GM12878 (cell line): ENCODE results near the gene PSORS1C1. TPM values are rescaled to one million over a fixed set of nuclear protein-coding genes. Genes with fewer than 3 reads are reported as not detected.
"Not testable (repeated sequence)": the region's sequence is repeated elsewhere in the genome, so short reads cannot be mapped to it uniquely, and the experiment has no call there.

Experiments used
- ATAC-seq: fragments of 200-7000 bp; cut with Tn5 transposase; 3 replicates; pipeline ENCODE4 v1.9.1; 2020; ENCODE audit warnings: mild to moderate bottlenecking, moderate library complexity
- BruUV-seq: library from RNA; stranded (reverse); fragments of 400-500 nt; replicated peaks from 2 replicates; lab custom pipeline; 2021; lab: Mats Ljungman, UMichigan
- CTCF ChIA-PET: fragments of 300-600 bp; sonication (Branson Sonifier 250); formaldehyde crosslinking; extraction: SDS; loops from one replicate; lab custom pipeline; 2021; ENCODE audit warnings: inconsistent platforms; lab: Yijun Ruan, JAX
- POLR2A ChIA-PET: fragments of 350-600 bp; formaldehyde crosslinking; extraction: SDS; loops from one replicate; lab custom pipeline; 2021; ENCODE audit warnings: inconsistent platforms; lab: Charles Lee
- RAD21 ChIA-PET: fragments of 300-600 bp; sonication (Branson Sonifier 250); formaldehyde crosslinking; loops from one replicate; lab custom pipeline; 2023; ENCODE audit warnings: antibody characterized with exemption; ENCODE audit not compliant: unreplicated experiment; lab: Charles Lee
- SMC1A ChIA-PET: fragments of 300-600 bp; sonication (Branson Sonifier 250); formaldehyde crosslinking; loops from one replicate; lab custom pipeline; 2023; ENCODE audit not compliant: unreplicated experiment, uncharacterized antibody; lab: Charles Lee
- DNase-seq: peaks from one replicate; pipeline ENCODE4 v3.0.0-alpha.2; 2011; ENCODE audit warnings: low read depth, low spot score
- FAIRE-seq: peaks from 3 replicates; lab custom pipeline; 2011; peaks lifted over from hg19 to GRCh38; lab: Jason Lieb, UNC
- H2AFZ ChIP-seq: 2 replicates; pipeline ENCODE4 v1.6.0; 2011; ENCODE audit warnings: low read depth, low read length, control low read depth; ENCODE audit not compliant: control insufficient read depth
- H3K27ac ChIP-seq: 2 replicates; pipeline ENCODE4 v1.5.1; 2011; ENCODE audit warnings: control low read depth; ENCODE audit not compliant: control insufficient read depth, insufficient read depth
- H3K27me3 ChIP-seq, 2 experiments: replicated peaks in 1 of 2; 2 replicates each; pipeline versions ENCODE4 v1.6.0 to v1.6.1; 2011; ENCODE audit warnings: low read length in 1 of 2; ENCODE audit not compliant: control insufficient read depth in 2 of 2, insufficient read depth in 2 of 2
- H3K36me3 ChIP-seq, 2 experiments: 2 replicates each; pipeline ENCODE4 v1.5.1; 2011; ENCODE audit warnings: low read length in 1 of 2; ENCODE audit not compliant: control insufficient read depth in 2 of 2, insufficient read depth in 2 of 2
- H3K4me1 ChIP-seq: 2 replicates; pipeline ENCODE4 v1.6.1; 2011; ENCODE audit warnings: mild to moderate bottlenecking, low read length, moderate library complexity, mixed read lengths; ENCODE audit not compliant: control insufficient read depth, insufficient read depth
- H3K4me2 ChIP-seq: 2 replicates; pipeline ENCODE4 v1.6.0; 2011; ENCODE audit warnings: control low read depth; ENCODE audit not compliant: control insufficient read depth, insufficient read depth
- H3K4me3 ChIP-seq: fragments of 200-600 bp; sonication (generic); 2 replicates; pipeline ENCODE4 v1.5.1; 2016
- H3K79me2 ChIP-seq: 2 replicates; pipeline ENCODE4 v1.6.0; 2011; ENCODE audit warnings: low read length; ENCODE audit not compliant: control insufficient read depth, insufficient read depth
- H3K9ac ChIP-seq: 2 replicates; pipeline ENCODE4 v1.8.0; 2011; ENCODE audit warnings: low read length, control low read depth, mixed read lengths; ENCODE audit not compliant: control insufficient read depth, insufficient read depth
- H3K9me3 ChIP-seq: replicated peaks from 3 replicates; pipeline ENCODE4 v1.5.1; 2011; ENCODE audit warnings: mild to moderate bottlenecking, low read length; ENCODE audit not compliant: control insufficient read depth, insufficient read depth
- H4K20me1 ChIP-seq: 2 replicates; pipeline ENCODE4 v1.6.0; 2011; ENCODE audit not compliant: control insufficient read depth, insufficient read depth
- KDM1A ChIP-seq: fragments of 200-600 bp; sonication (generic); IDR thresholded peaks from 2 replicates; pipeline ENCODE4 v1.6.1; 2016; ENCODE audit warnings: borderline replicate concordance
- NBN ChIP-seq: fragments of 450-650 bp; IDR thresholded peaks from 2 replicates; pipeline ENCODE4 v1.6.1; 2016
- YY1 ChIP-seq: IDR thresholded peaks from 2 replicates; pipeline ENCODE4 v1.6.1; 2011; ENCODE audit warnings: low read depth, mild to moderate bottlenecking, low read length
- WGBS: methylation state at CpG from one replicate; pipeline ENCODE4 v1.1.6; 2016; ENCODE audit warnings: low lambda C conversion rate; ENCODE audit not compliant: insufficient replicate concordance, insufficient coverage; ENCODE audit errors: missing lambda C conversion rate; 5-methylcytosine and 5-hydroxymethylcytosine counted together
- in situ Hi-C: fragments of 300-500 bp; cut with MboI; formaldehyde crosslinking; loops from 9 replicates; pipeline ENCODE4 v1.14.3; 2018; ENCODE audit warnings: mixed read lengths
- intact Hi-C: fragments of 100-400 bp; cut with micrococcal nuclease; formaldehyde crosslinking; loops from one replicate; pipeline ENCODE4 v1.14.2; 2022; ENCODE audit not compliant: unreplicated experiment
- polyA plus RNA-seq, 11 experiments: library from polyadenylated mRNA; depleted of rRNA in 4 of 11; unstranded in 6 of 11; stranded (reverse) in 5 of 11; fragments of >200 nt; fragmentation: Nextera tagmentation in 4 of 11; fragmentation: Illumina TruSeq in 1 of 11; extraction: Ambion mirVana in 4 of 11; extraction: Trizol in 1 of 11; gene quantifications; 1 replicate in 1 of 11; 2 replicates in 10 of 11; pipeline versions ENCODE4 v1.2.1 to v1.2.3, GENCODE V29; 2011 to 2016; ENCODE audit warnings: inconsistent platforms in 2 of 11, missing spikeins in 2 of 11, low read depth in 1 of 11
- total RNA-seq, 4 experiments: library from RNA; depleted of rRNA in 3 of 4; stranded (reverse); fragments of >200 nt in 3 of 4; fragmentation: Illumina TruSeq in 1 of 4; extraction: Trizol in 1 of 4; gene quantifications; 2 replicates each; pipeline versions ENCODE4 v1.2.1 to v1.2.3, GENCODE V29; 2013 to 2021
- TF ChIP-seq, protein P1 (sequence below): IDR thresholded peaks from 2 replicates; pipeline ENCODE4 v1.6.1; 2012; ENCODE audit warnings: improper control_type of control experiment, low read depth, low read length; ENCODE audit not compliant: insufficient replicate concordance
- TF ChIP-seq, protein P2 (sequence below): fragments of 450-650 bp; IDR thresholded peaks from 2 replicates; pipeline ENCODE4 v1.6.1; 2017; ENCODE audit warnings: borderline replicate concordance

PSORS1C1 gene
- total and polyA plus RNA-seq, 10 of the 15 experiments (the other 5 are each of a cell fraction or from before 2014, with no cell fraction given), result 0.13 to 1.00 (median 0.20) TPM; not detected in 5

DNA sequence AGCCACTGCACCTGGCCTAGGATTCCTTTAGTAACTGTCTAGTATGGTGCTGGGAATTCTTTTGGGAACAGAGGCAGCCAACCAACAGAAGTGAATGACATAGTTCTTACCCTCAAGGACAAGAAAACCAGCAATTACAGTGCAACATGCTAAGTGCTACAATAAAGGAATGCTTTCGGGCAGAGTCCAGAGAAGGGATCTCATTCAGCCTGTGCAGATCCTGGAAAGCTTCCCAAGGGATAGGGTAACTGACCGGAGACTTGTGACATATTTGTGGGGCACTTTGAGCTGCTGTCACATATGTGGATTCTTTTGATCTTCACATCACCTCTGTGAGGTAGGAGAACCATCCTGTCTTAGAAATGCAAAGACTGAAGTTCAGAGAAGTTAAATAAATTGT lies 49.0 kb upstream of the PSORS1C1 start:
- H2AFZ ChIP-seq, result no peak overlapping the region
- no peak overlapping the region for H3K4me3 ChIP-seq
- no peaks in the 10 kb centered on the region for H3K79me2 ChIP-seq
- TF ChIP-seq, protein P1, sequence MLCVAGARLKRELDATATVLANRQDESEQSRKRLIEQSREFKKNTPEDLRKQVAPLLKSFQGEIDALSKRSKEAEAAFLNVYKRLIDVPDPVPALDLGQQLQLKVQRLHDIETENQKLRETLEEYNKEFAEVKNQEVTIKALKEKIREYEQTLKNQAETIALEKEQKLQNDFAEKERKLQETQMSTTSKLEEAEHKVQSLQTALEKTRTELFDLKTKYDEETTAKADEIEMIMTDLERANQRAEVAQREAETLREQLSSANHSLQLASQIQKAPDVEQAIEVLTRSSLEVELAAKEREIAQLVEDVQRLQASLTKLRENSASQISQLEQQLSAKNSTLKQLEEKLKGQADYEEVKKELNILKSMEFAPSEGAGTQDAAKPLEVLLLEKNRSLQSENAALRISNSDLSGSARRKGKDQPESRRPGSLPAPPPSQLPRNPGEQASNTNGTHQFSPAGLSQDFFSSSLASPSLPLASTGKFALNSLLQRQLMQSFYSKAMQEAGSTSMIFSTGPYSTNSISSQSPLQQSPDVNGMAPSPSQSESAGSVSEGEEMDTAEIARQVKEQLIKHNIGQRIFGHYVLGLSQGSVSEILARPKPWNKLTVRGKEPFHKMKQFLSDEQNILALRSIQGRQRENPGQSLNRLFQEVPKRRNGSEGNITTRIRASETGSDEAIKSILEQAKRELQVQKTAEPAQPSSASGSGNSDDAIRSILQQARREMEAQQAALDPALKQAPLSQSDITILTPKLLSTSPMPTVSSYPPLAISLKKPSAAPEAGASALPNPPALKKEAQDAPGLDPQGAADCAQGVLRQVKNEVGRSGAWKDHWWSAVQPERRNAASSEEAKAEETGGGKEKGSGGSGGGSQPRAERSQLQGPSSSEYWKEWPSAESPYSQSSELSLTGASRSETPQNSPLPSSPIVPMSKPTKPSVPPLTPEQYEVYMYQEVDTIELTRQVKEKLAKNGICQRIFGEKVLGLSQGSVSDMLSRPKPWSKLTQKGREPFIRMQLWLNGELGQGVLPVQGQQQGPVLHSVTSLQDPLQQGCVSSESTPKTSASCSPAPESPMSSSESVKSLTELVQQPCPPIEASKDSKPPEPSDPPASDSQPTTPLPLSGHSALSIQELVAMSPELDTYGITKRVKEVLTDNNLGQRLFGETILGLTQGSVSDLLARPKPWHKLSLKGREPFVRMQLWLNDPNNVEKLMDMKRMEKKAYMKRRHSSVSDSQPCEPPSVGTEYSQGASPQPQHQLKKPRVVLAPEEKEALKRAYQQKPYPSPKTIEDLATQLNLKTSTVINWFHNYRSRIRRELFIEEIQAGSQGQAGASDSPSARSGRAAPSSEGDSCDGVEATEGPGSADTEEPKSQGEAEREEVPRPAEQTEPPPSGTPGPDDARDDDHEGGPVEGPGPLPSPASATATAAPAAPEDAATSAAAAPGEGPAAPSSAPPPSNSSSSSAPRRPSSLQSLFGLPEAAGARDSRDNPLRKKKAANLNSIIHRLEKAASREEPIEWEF, result no peak
- no peak for TF ChIP-seq YY1
- TF ChIP-seq KDM1A, result no peak
- TF ChIP-seq, protein P2, sequence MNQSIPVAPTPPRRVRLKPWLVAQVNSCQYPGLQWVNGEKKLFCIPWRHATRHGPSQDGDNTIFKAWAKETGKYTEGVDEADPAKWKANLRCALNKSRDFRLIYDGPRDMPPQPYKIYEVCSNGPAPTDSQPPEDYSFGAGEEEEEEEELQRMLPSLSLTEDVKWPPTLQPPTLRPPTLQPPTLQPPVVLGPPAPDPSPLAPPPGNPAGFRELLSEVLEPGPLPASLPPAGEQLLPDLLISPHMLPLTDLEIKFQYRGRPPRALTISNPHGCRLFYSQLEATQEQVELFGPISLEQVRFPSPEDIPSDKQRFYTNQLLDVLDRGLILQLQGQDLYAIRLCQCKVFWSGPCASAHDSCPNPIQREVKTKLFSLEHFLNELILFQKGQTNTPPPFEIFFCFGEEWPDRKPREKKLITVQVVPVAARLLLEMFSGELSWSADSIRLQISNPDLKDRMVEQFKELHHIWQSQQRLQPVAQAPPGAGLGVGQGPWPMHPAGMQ, result no peak
- no peak for TF ChIP-seq NBN
- TF ChIP-seq, all 136 proteins: peak for 0
- H3K27me3 ChIP-seq, result no peaks in the 10 kb centered on the region; a peak in 1 of 4 replicates
- no peaks in the 10 kb centered on the region for H3K9me3 ChIP-seq
- H3K4me2 ChIP-seq, result no peak overlapping the region
- H3K27ac ChIP-seq, result no peak overlapping the region
- ChIA-PET RAD21 (no interaction called here), CTCF (interaction anchor here (1.0 kb wide), 1 partner anchor 14 kb away, joined by 4 read pairs; no protein-coding TSS in a partner anchor), POLR2A (no interaction called here), SMC1A (no interaction called here)
- ATAC-seq (no peak), FAIRE-seq (no peak), DNase-seq (no peak)
- WGBS, result 49% methylated on average over 2 of the region's 2 CpGs
- H3K4me1 ChIP-seq, result no peaks in the 10 kb centered on the region
- no peaks in the 10 kb centered on the region for H3K36me3 ChIP-seq
- H3K9ac ChIP-seq, result no peak overlapping the region
- intact Hi-C loops, result no loop called here
- in situ Hi-C loops, result no loop called here
- no peaks in the 10 kb centered on the region for H4K20me1 ChIP-seq
- no TSS peak for BruUV-seq

DNA sequence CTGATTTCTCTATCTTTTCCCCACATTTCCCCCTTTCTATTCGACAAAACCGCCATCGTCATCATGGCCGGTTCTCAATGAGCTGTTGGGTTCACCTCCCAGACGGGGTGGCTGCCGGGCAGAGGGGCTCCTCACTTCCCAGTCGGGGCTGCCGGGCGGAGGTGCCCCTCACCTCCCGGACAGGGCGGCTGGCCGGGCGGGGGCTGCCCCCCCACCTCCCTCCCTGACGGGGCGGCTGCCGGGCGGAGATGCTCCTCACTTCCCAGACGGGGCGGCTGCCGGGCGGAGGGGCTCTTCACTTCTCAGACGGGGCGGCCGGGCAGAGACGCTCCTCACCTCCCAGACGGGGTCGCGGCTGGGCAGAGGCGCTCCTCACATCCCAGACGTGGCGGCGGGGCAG lies 47.6 kb upstream of the PSORS1C1 start:
- not testable (repeated sequence) for H3K27ac ChIP-seq, H4K20me1 ChIP-seq

More for the DNA sequence above, 47.6 kb upstream of the PSORS1C1 start:
- FAIRE-seq, H3K9me3 ChIP-seq, DNase-seq, POLR2A ChIA-PET, H3K27me3 ChIP-seq, H3K9ac ChIP-seq, in situ Hi-C loops, intact Hi-C loops, CTCF ChIA-PET, ATAC-seq, H3K79me2 ChIP-seq, SMC1A ChIA-PET, H3K4me2 ChIP-seq, H2AFZ ChIP-seq, RAD21 ChIA-PET, BruUV-seq, H3K4me3 ChIP-seq, H3K36me3 ChIP-seq, H3K4me1 ChIP-seq: not testable (repeated sequence)
- WGBS, result 83% methylated on average over 21 of the region's 32 CpGs
